Adrenal gland (tissue), 12 donors: ENCODE results near the gene GNAO1. TPM values are rescaled to one million over a fixed set of nuclear protein-coding genes. Genes with fewer than 3 reads are reported as not detected.

Experiments used
- DNase-seq, 7 donors: peaks; one replicate each; pipeline ENCODE4 v3.0.0-alpha.2; 2019 to 2020
- H3K27ac ChIP-seq, 5 donors: fragments of 200-600 bp; sonication (generic) in 4 of 5; 1 replicate in 3 of 5; 2 replicates in 2 of 5; pipeline versions ENCODE4 v1.5.1 to v1.8.0; 2016 to 2020; ENCODE audit warnings: mild to moderate bottlenecking in 1 of 5
- H3K27me3 ChIP-seq: fragments of 200-600 bp; 2 replicates; pipeline ENCODE4 v1.8.0; 2021
- H3K36me3 ChIP-seq, 2 donors: fragments of 200-600 bp; replicated peaks in 1 of 2; 1 replicate in 1 of 2; 2 replicates in 1 of 2; pipeline versions ENCODE4 v1.5.1 to v1.8.0; 2018 to 2022
- H3K4me1 ChIP-seq, 2 donors: fragments of 200-600 bp; replicated peaks in 1 of 2; 1 replicate in 1 of 2; 2 replicates in 1 of 2; pipeline versions ENCODE4 v1.5.1 to v1.8.0; 2018 to 2021
- H3K4me3 ChIP-seq, 4 donors: fragments of 200-600 bp; sonication (generic) in 3 of 4; one replicate each; pipeline ENCODE4 v1.5.1; 2016 to 2018
- H3K9me3 ChIP-seq, 3 donors: fragments of 200-600 bp; sonication (generic) in 1 of 3; replicated peaks in 1 of 3; 1 replicate in 2 of 3; 2 replicates in 1 of 3; pipeline versions ENCODE4 v1.5.1 to v1.8.0; 2016 to 2021
- POLR2A ChIP-seq, 2 donors: fragments of 450-650 bp; IDR thresholded peaks; one replicate each; pipeline ENCODE4 v1.6.1; 2017; ENCODE audit warnings: antibody characterized with exemption in 2 of 2, mild to moderate bottlenecking in 2 of 2, moderate library complexity in 1 of 2
- WGBS, 4 donors: extraction: QIAGEN DNeasy Blood & Tissue Kit in 2 of 4; methylation state at CpG; one replicate each; pipeline versions ENCODE4 v1.1.5 to v1.1.7; 2013 to 2017; 5-methylcytosine and 5-hydroxymethylcytosine counted together
- intact Hi-C, 2 donors: fragments of 100-400 bp; cut with DNase I; formaldehyde crosslinking; loops; one replicate each; pipeline versions ENCODE4 v1.14.1 to v1.15.0; 2022 to 2023
- polyA plus RNA-seq, 3 donors: library from polyadenylated mRNA; stranded (reverse); fragments of 200-250 nt in 2 of 3; fragments of 350-450 nt in 1 of 3; fragmentation: Illumina TruSeq in 1 of 3; extraction: RNeasy Lipid Tissue Mini Kit (QIAGEN cat#74804) in 1 of 3; gene quantifications; one replicate each; pipeline ENCODE4 v1.2.3, GENCODE V29; 2013 to 2014
- total RNA-seq, 9 donors: library from RNA; depleted of rRNA in 4 of 9; stranded (reverse); fragments of >200 nt in 4 of 9; fragments of 120-200 nt in 1 of 9; fragmentation: NEBNext Ultra II Directional in 1 of 9; extraction: Animal tissue kit (Norgen Biotek cat#: 25700) in 1 of 9; gene quantifications; one replicate each; pipeline versions ENCODE4 v1.1.0 to v1.2.4, GENCODE V29; 2013 to 2023
- TF ChIP-seq, protein P1 (sequence below), 6 experiments: fragments of 450-650 bp in 4 of 6; fragments of 200-600 bp in 2 of 6; sonication (generic) in 1 of 6; IDR thresholded peaks; 1 replicate in 5 of 6; 2 replicates in 1 of 6; pipeline versions ENCODE4 v1.5.1 to v1.8.0; 2016 to 2021; ENCODE audit warnings: antibody characterized with exemption in 6 of 6, mild to moderate bottlenecking in 2 of 6, moderate library complexity in 1 of 6
- donor health status: healthy with polysubstance abuse.
- donor health status: Bipolar disorder and iron deficiency.
- donor health status: DM: yes; HTN: yes; CAD: no.
- donor health status: DM: no; HTN: no; CAD: no.
- donor health status: DM: no; HTN: no; CAD: no.
- donor health status: DM: yes; HTN: yes; CAD: no.

GNAO1 gene
- total and polyA plus RNA-seq, 12 donors, result 1.8 to 36.6 (median 5.9) TPM

DNA sequence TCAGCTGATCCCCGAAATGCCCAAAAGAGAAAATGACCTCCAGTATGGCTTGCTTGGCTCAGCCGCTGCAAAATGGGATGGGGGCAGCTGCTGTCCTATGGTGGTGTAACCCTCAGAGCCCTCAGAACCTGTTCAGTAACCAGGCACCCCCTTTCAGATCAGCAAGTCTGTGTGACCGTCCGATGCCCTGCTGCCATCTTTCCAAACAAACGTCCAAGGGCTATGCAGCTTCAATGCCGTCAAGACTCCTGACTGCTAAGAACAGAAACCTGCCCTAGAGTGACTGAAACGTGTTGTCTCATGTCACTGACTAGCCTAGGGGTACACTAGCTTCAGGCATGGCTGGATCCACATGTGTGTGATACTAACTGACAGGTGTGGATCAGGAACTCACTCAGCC, 70.4 kb downstream of the GNAO1 start:
- intact Hi-C loops, result no loop called here
- no peak for TF ChIP-seq POLR2A (IDR thresholded peaks at IDR 0.05)
- TF ChIP-seq, protein P1, sequence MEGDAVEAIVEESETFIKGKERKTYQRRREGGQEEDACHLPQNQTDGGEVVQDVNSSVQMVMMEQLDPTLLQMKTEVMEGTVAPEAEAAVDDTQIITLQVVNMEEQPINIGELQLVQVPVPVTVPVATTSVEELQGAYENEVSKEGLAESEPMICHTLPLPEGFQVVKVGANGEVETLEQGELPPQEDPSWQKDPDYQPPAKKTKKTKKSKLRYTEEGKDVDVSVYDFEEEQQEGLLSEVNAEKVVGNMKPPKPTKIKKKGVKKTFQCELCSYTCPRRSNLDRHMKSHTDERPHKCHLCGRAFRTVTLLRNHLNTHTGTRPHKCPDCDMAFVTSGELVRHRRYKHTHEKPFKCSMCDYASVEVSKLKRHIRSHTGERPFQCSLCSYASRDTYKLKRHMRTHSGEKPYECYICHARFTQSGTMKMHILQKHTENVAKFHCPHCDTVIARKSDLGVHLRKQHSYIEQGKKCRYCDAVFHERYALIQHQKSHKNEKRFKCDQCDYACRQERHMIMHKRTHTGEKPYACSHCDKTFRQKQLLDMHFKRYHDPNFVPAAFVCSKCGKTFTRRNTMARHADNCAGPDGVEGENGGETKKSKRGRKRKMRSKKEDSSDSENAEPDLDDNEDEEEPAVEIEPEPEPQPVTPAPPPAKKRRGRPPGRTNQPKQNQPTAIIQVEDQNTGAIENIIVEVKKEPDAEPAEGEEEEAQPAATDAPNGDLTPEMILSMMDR (IDR thresholded peaks at IDR 0.05), result no peak
- Histone ChIP-seq H3K36me3 (no peaks in the 10 kb centered on the region), H3K27ac (no peak overlapping the region), H3K27me3 (no peaks in the 10 kb centered on the region), H3K4me3 (no peak overlapping the region), H3K4me1 (no peaks in the 10 kb centered on the region), H3K9me3 (no peaks in the 10 kb centered on the region)
- DNase-seq, result no peak
- 76 to 80% (median 79%) methylated on average over 7 of the region's 7 CpGs for WGBS, 4 donors

DNA sequence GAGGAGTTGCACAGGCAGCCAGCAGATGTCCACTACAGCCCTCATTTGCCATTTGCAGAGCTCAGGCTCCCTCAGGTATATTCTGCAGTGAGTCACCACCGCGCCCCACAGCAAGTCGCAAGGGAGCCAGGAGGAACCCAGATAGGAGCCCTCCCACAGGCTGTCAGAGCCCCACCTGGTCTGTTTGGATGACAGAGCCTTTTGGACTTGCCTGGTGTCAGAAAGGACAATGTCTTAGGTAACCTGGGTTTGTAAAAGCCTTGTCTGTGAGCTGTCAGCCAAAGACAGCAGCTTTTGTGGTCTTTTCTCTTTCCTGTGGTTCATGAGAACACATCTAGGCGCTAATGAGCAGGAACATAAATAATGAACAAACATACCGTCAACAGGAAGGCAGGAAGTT, 70.9 kb downstream of the GNAO1 start:
- Histone ChIP-seq H3K4me3 (no peak overlapping the region), H3K27ac (no peak overlapping the region), H3K4me1 (no peaks in the 10 kb centered on the region), H3K27me3 (no peaks in the 10 kb centered on the region), H3K36me3 (no peaks in the 10 kb centered on the region), H3K9me3 (no peaks in the 10 kb centered on the region)
- TF ChIP-seq, protein P1 (IDR thresholded peaks at IDR 0.05), result no peak
- TF ChIP-seq POLR2A (IDR thresholded peaks at IDR 0.05), result no peak
- intact Hi-C loops, result no loop called here
- DNase-seq, result peak in 2 of 7 donors; percentile 18 to 64
- WGBS, 4 donors, result 47 to 64% (median 58%) methylated on average over 2 to 5 of the region's 5 CpGs

DNA sequence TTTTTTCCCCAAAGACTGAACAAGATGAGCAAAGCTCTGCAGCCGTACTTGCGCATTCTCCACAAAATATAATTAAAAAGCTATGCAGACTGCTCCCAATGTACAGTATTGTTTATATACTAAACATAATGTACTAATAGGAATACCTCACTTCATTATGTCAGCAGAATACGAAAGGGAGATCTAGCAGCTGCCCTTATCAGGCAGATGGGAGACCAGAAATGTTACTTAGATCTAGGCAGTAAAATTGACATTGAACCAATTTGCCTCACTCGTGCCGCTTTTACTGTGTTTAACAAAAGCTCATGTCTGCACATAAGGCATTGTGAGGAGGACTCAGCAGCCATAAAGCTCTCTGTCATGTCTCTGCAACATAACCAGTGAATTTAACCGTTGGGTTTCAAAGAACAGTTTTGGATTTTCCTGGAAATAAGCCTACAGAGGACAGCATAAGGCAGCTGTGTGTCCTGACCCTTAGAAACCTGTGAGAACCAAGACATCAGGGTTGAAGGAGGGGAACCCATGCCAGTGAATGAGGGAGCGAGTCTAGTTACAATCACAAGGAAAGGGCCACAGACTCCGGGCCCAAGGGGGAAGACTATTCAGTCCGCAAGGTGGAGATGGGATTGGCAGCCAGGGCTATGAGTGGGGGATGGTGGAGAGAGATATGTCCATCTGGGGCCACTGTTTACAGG, 71.4 kb downstream of the GNAO1 start:
- H3K9me3 ChIP-seq, result no peaks in the 10 kb centered on the region
- H3K36me3 ChIP-seq, result no peaks in the 10 kb centered on the region
- TF ChIP-seq, protein P1 (IDR thresholded peaks at IDR 0.05), result no peak
- no peak for TF ChIP-seq POLR2A (IDR thresholded peaks at IDR 0.05)
- H3K4me3 ChIP-seq, result no peak overlapping the region
- no peak overlapping the region for H3K27ac ChIP-seq
- peak in 1 of 7 donors; percentile 38 for DNase-seq
- intact Hi-C loops, result no loop called here
- WGBS, 4 donors, result 61 to 71% (median 66%) methylated on average over 9 of the region's 9 CpGs
- no peaks in the 10 kb centered on the region for H3K4me1 ChIP-seq
- no peaks in the 10 kb centered on the region for H3K27me3 ChIP-seq

DNA sequence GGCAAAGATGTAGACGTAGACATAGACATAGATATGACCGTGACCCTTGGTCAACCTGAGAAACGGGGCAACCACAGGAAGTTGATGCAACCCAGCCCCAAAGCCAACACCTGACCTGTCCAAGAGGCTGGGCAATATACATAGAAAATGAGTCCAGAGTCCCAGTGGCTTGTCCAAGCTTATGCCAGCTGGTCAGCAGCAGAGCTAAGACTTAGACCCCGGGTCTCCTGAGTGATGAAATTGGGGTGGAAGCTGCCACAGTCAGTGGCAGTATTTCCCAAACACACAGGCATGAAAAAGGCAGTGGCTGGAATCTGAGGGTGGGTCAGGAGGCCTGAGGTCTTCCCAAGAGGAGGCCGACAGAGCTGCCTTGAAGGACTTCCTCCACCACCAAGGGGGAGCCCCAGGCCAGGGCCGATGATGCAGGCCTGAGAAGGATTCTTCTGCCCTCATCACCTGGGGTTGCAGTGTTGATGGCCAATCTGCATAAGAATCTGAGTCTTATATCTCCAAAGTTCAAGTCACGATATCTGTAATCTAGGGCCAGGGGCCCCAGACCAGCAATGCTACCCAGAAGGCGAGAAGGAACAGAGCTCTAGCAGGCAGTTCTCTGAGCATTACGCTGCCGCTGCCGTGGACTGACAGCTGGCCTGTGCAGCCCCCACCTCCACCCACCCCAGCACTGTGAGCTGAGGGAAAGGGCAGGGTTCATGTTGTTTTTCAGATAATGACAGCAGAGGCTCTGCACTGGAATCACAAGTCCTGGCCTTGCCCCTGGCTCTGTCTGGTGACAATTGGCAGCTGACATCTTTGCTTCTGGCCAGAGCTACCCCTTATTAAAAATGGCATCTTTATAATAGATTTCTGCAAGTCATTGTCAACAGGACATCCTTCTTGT, 72.7 kb downstream of the GNAO1 start:
- WGBS, 4 donors, result 69 to 82% (median 72%) methylated on average over 6 to 11 of the region's 11 CpGs
- H3K9me3 ChIP-seq, result no peaks in the 10 kb centered on the region
- H3K27ac ChIP-seq, result no peak overlapping the region
- no peak overlapping the region for H3K4me3 ChIP-seq
- H3K4me1 ChIP-seq, result no peaks in the 10 kb centered on the region
- no peaks in the 10 kb centered on the region for H3K27me3 ChIP-seq
- intact Hi-C loops, result no loop called here
- no peaks in the 10 kb centered on the region for H3K36me3 ChIP-seq
- DNase-seq, result peak in 2 of 7 donors; percentile 18 to 72
- TF ChIP-seq POLR2A (IDR thresholded peaks at IDR 0.05), result no peak
- TF ChIP-seq, protein P1 (IDR thresholded peaks at IDR 0.05), result no peak
